H1 (cell line): ENCODE data around the gene SYNGR3.

Source experiments
- ASH2L ChIP-seq: fragments of 200-600, 300-600 bp; sonication (generic); IDR thresholded peaks from one replicate; pipeline ENCODE4 v1.7.1; 2017; ENCODE audit warnings: low read length
- JUN ChIP-seq: IDR thresholded peaks from 2 replicates; pipeline ENCODE4 v1.6.1; 2011; ENCODE audit warnings: low read depth, mild to moderate bottlenecking, improper control_type of control experiment, low read length
- TEAD4 ChIP-seq: IDR thresholded peaks from 2 replicates; pipeline ENCODE4 v1.6.1; 2012; ENCODE audit warnings: low read depth, low read length, inconsistent platforms, mixed read lengths

GRCh38 chr16:2032285-2033056 is 42.7 kb downstream of the SYNGR3 start:
- no peak for TF ChIP-seq JUN
- no peak for TF ChIP-seq TEAD4
- no peak for TF ChIP-seq ASH2L
